HEK293T (cell line): ENCODE measurements around the gene FAM9C.

Experiments used
- BHLHE40 ChIP-seq: fragments of 450-650 bp; IDR thresholded peaks from 2 replicates; pipeline ENCODE4 v1.6.1; 2016; ENCODE audit warnings: mild to moderate bottlenecking, moderate library complexity, borderline replicate concordance
- FOXA1 ChIP-seq: fragments of 450-650 bp; IDR thresholded peaks from 2 replicates; pipeline ENCODE4 v1.6.1; 2016; ENCODE audit warnings: mild to moderate bottlenecking
- FOXK2 ChIP-seq: fragments of 450-650 bp; IDR thresholded peaks from 2 replicates; pipeline ENCODE4 v1.6.1; 2016; ENCODE audit warnings: mild to moderate bottlenecking
- FOXM1 ChIP-seq: fragments of 450-650 bp; IDR thresholded peaks from 2 replicates; pipeline ENCODE4 v1.6.1; 2017; ENCODE audit warnings: mild to moderate bottlenecking, borderline replicate concordance
- HDGF ChIP-seq: fragments of 450-650 bp; IDR thresholded peaks from 2 replicates; pipeline ENCODE4 v1.6.1; 2017; ENCODE audit warnings: antibody characterized with exemption, borderline replicate concordance
- PKNOX1 ChIP-seq: fragments of 450-650 bp; IDR thresholded peaks from 2 replicates; pipeline ENCODE4 v1.6.1; 2016
- SP1 ChIP-seq: fragments of 450-650 bp; IDR thresholded peaks from 2 replicates; pipeline ENCODE4 v1.6.1; 2017
- SUZ12 ChIP-seq: fragments of 450-650 bp; IDR thresholded peaks from 2 replicates; pipeline ENCODE4 v1.6.1; 2016; ENCODE audit warnings: mild to moderate bottlenecking
- TARDBP ChIP-seq: fragments of 450-650 bp; IDR thresholded peaks from 2 replicates; pipeline ENCODE4 v1.6.1; 2016

- TF ChIP-seq FOXK2 (no peak), TARDBP (no peak), FOXA1 (no peak), BHLHE40 (no peak), FOXM1 (no peak), PKNOX1 (no peak), SP1 (no peak), SUZ12 (no peak), HDGF (no peak)
Observed at GRCh38 chrX:13059637-13060499, 15.4 kb upstream of the FAM9C start.
